ENCODE measurements around the gene MOSPD3.
"Not testable (repeated sequence)": the region's sequence is repeated elsewhere in the genome, so short reads cannot be mapped to it uniquely, and the experiment has no call there.

The MOSPD3 gene

GRCh38 chr7:100626530-100627237 is 14.3 kb downstream of the MOSPD3 start:
- peak; percentile 92 for DNase-seq

- no peak for DNase-seq
Measured at GRCh38 chr7:100627238-100627549, 14.9 kb downstream of the MOSPD3 start.

- DNase-seq, result peak; percentile 67
Measured at GRCh38 chr7:100629117-100629716, 16.9 kb downstream of the MOSPD3 start.

- no peak for DNase-seq
Measured at GRCh38 chr7:100630066-100630465, 17.7 kb downstream of the MOSPD3 start.

DNA sequence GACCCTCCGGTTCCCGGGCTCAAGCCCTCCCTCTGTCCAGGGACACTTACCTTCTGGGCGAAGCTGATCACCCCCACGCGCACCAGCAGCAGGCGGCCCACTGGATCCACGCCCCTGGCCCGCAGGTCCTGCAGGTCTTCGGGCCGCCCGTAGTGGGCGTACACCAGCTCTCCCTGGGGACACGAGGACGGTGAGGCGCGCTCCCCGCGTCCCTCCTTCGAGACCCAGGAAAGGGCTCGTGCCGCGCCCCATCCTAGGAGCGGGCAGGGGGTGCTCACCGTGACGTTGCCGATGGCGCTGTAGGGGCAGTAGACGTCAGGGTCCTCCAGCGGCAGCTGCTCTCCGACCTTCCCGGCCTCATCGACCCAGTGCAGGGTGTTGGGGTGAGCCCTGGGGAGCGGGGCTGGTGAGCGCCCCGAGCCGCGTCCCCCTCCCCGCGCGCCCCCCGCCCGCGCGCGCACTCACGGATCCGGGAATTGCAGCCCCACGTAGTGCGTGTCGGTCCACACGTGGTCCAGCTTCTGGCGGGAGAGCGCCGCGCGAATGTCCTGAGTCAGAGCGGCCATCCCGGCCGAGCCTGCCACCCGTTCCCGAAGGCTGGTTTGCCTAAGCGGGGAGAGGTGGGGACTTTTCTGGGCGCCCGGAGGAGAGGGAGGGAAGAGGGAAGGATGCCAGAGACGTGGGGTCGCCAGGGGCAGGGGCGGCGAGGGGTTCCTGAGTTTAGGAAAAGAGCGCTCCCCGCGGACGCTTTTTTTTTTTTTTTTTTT is 20.8 kb downstream of the MOSPD3 start:
- DNase-seq, result peak; percentile 65

DNA sequence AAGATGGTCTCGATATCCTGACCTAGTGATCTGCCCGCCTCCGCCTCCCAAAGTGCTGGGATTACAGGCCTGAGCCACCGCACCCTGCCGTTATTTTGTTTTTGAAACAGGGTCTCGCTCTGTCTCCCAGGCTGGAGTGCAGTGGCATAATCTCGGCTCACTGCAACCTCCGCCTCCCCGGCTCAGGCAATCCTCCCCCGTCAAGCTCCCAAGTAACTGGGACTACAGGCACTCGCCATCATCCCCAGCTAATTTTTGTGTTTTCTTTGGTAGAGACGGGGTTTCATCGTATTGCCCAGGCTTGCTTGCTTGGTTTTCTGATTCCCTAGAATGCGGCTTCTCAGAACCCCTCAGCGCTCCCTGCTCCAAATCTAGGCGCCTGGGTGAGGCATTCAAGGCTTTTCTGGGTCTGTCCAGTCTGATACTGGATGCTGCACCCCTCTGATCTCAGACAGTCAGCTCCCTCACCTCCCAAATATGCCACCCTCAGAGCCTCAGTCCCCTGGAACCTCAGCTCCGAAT is 27.7 kb downstream of the MOSPD3 start:
- DNase-seq, result no peak

- DNase-seq, result no peak
Measured at GRCh38 chr7:100640517-100641440, 28.4 kb downstream of the MOSPD3 start.

DNA sequence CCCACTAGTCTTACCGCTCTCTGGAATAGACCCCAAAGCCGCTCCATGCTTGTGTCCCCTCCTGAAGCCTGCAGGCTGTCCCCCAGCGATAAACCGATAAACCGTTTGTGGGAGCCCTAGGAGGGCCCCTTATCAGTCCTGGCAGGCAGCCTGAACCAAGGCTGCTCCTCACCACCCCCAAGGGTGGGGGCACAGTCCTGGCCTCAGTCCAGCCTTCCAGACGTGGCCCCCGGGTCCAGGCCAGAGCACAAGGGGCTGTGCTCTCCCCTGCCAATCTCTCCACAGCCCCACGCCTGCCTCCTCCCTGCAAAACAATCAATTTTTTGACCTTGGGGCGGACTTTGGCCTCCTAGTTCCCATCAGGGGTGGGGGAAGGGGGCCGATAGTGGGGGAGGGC is 29.1 kb downstream of the MOSPD3 start, which contains the start of gene TFR2:
TSS of gene TFR2 (minus strand) at position 90 of the 397 bp plus-strand sequence. CDS start at position 47, 43 bp downstream.
- DNase-seq, result no peak

DNA sequence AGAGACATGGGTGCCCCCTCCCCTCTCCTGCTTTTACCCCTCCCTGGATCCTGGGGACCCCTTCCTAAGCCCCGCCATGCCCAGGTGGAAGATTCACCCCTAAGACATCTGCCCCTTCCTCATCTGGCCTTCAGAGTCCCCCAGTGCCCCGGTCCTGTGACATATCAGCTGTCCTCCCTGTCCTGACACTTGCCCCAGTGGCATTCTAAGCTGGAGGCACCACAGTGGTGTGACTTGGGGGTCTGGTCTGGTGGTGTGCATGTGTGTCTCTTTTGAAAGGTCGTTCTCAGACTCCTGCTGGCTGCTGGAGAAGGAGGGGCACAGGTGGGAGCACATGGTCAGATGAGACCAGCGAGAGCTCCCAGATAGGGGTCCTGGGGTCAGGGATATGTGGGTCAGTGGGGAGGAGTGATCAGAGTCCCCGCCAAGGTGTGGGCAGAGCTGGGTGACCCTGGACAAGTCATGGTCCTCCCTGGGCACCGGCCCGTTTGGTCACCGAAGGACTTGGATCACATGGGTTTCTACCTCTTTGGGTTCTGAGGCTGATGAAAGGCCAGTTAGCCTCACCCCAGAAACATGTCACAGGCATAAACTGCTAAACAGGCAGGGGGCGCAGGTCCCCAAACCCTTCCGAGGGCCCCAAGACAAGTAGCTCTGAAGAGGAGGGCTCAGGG is 29.7 kb downstream of the MOSPD3 start:
- no peak for DNase-seq

DNA sequence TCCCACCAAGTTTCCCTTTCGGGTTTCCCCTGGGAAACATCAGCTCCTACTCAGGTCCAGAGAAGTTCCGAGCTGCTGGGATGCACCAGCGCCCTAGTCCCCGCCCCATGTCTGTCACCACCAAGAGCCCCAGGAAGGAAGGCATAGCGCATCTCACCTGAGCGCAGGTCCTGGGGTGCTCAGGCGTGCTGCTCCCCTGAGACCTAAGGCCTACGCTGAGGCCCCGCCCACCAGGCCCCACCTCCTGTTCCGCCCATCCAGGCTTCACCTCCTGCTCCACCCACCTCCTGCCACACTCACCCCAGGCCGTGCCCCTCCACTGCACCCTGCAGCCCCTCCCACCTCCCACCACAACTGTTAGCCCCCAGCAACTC is 30.2 kb downstream of the MOSPD3 start:
- peak; percentile 27 for DNase-seq

DNA sequence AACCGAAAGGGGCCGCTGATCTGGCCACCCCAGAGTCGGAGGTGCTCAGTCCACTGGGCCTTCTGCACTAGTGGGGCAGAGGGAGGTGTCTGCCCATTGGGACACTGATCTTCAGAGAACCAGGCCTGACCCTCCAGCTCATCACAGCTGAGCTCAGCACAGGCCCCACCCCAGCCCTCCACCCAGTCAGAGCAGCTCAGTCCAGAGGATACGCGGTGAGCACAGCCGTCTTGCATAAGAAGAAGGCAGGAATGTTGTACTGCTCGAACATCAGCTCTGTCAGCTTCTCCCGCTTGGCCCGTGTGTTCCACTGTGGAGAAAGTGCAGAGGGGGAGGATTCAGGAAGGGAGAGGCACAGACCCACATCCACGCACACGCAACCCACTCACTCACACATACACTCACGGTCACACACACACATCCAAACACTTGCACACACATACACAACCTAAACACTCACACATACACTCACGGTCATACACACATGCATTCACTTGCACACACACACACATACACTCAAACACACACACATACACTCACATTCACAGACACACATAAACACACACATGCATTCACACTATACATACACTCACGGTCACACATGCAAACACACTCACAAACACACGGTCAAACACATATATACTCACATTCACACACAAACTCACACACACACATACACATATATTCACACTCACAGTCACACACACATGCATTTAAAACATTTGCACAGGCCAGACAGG is 37.7 kb downstream of the MOSPD3 start:
- no peak for DNase-seq

- no peak for DNase-seq
Measured at GRCh38 chr7:100654908-100655831, 42.8 kb downstream of the MOSPD3 start.

GRCh38 chr7:100655908-100656674 is 43.8 kb downstream of the MOSPD3 start, which contains the start of gene ACTL6B:
TSS of gene ACTL6B (minus strand) at chr7:100656448. CDS start at chr7:100656354, 94 bp downstream.
- DNase-seq, result peak; percentile 88

GRCh38 chr7:100662194-100662776 is 49.9 kb downstream of the MOSPD3 start:
- not testable (repeated sequence) for DNase-seq

All from NCI-H82 (cell line).